Liver (tissue), 9 donors: ENCODE measurements around the gene MCTP2. TPM values are rescaled to one million over a fixed set of nuclear protein-coding genes. Genes with fewer than 3 reads are reported as not detected.

ENCODE experiments used
- DNase-seq: peaks from one replicate; pipeline ENCODE4 v3.0.0-alpha.2; 2017; ENCODE audit warnings: low spot score
- H3K27ac ChIP-seq, 2 donors: one replicate each; pipeline ENCODE4 v1.7.0; 2013; ENCODE audit warnings: inconsistent platforms in 2 of 2, low read length in 2 of 2, control low read depth in 1 of 2, low read depth in 1 of 2, mild to moderate bottlenecking in 1 of 2
- H3K27me3 ChIP-seq, 4 donors: one replicate each; pipeline versions ENCODE4 v1.6.1 to v1.7.0; 2013; ENCODE audit warnings: low read length in 3 of 4, inconsistent platforms in 1 of 4, mild to moderate bottlenecking in 1 of 4, moderate library complexity in 1 of 4; ENCODE audit not compliant: control insufficient read depth in 4 of 4, insufficient read depth in 4 of 4
- H3K36me3 ChIP-seq, 4 donors: one replicate each; pipeline versions ENCODE4 v1.6.1 to v1.7.0; 2013; ENCODE audit warnings: low read length in 3 of 4, mild to moderate bottlenecking in 3 of 4, low read depth in 1 of 4, moderate library complexity in 1 of 4; ENCODE audit not compliant: control insufficient read depth in 4 of 4, insufficient read depth in 3 of 4
- H3K4me1 ChIP-seq, 4 donors: one replicate each; pipeline versions ENCODE4 v1.6.1 to v1.7.0; 2013; ENCODE audit warnings: low read length in 3 of 4, mild to moderate bottlenecking in 3 of 4, moderate library complexity in 1 of 4; ENCODE audit not compliant: control insufficient read depth in 4 of 4, insufficient read depth in 4 of 4
- H3K4me3 ChIP-seq, 3 donors: one replicate each; pipeline versions ENCODE4 v1.6.1 to v1.7.0; 2013; ENCODE audit warnings: low read length in 3 of 3, control low read depth in 1 of 3, low read depth in 1 of 3, mild to moderate bottlenecking in 1 of 3
- H3K9ac ChIP-seq, 2 donors: one replicate each; pipeline ENCODE4 v1.7.0; 2013; ENCODE audit warnings: low read length in 2 of 2, mild to moderate bottlenecking in 2 of 2, moderate library complexity in 2 of 2, control low read depth in 1 of 2, low read depth in 1 of 2
- H3K9me3 ChIP-seq, 4 donors: one replicate each; pipeline versions ENCODE4 v1.6.1 to v1.7.0; 2013; ENCODE audit warnings: low read length in 3 of 4; ENCODE audit not compliant: control insufficient read depth in 4 of 4
- CTCF ChIP-seq: fragments of 150-350 bp; IDR thresholded peaks from 2 replicates; pipeline ENCODE4 v1.5.1; 2017; ENCODE audit warnings: improper control_type of control experiment, low read depth, low read length; ENCODE audit not compliant: missing input control
- EGR1 ChIP-seq, 2 donors: IDR thresholded peaks; 2 replicates each; pipeline ENCODE4 v1.6.1; 2016 to 2018; ENCODE audit warnings: antibody characterized with exemption in 2 of 2, low read depth in 2 of 2
- FOXA1 ChIP-seq: IDR thresholded peaks from 2 replicates; pipeline ENCODE4 v1.6.1; 2016; ENCODE audit warnings: antibody characterized with exemption
- FOXA2 ChIP-seq: IDR thresholded peaks from 2 replicates; pipeline ENCODE4 v1.6.1; 2016; ENCODE audit warnings: antibody characterized with exemption
- GABPA ChIP-seq, 2 donors: IDR thresholded peaks in 1 of 2; conservative IDR thresholded peaks in 1 of 2; 2 replicates each; pipeline ENCODE4 v1.6.1; 2016; ENCODE audit warnings: antibody characterized with exemption in 2 of 2, mild to moderate bottlenecking in 1 of 2, moderate library complexity in 1 of 2
- HNF4A ChIP-seq, 2 donors: conservative IDR thresholded peaks; 2 replicates each; pipeline ENCODE4 v1.6.1; 2016; ENCODE audit warnings: antibody characterized with exemption in 2 of 2, mild to moderate bottlenecking in 2 of 2
- JUND ChIP-seq, 2 donors: IDR thresholded peaks; 2 replicates each; pipeline ENCODE4 v1.6.1; 2016; ENCODE audit warnings: antibody characterized with exemption in 2 of 2
- MAX ChIP-seq: IDR thresholded peaks from 2 replicates; pipeline ENCODE4 v1.6.1; 2016; ENCODE audit warnings: antibody characterized with exemption
- NR2F2 ChIP-seq: IDR thresholded peaks from 2 replicates; pipeline ENCODE4 v1.6.1; 2016; ENCODE audit warnings: antibody characterized with exemption
- REST ChIP-seq: IDR thresholded peaks from 2 replicates; pipeline ENCODE4 v1.6.1; 2016; ENCODE audit warnings: antibody characterized with exemption, mild to moderate bottlenecking
- RXRA ChIP-seq, 2 donors: IDR thresholded peaks; 2 replicates each; pipeline ENCODE4 v1.6.1; 2017 to 2018; ENCODE audit warnings: antibody characterized with exemption in 2 of 2, mild to moderate bottlenecking in 1 of 2
- SP1 ChIP-seq: IDR thresholded peaks from 2 replicates; pipeline ENCODE4 v1.6.1; 2018; ENCODE audit warnings: antibody characterized with exemption, mild to moderate bottlenecking
- YY1 ChIP-seq: IDR thresholded peaks from 2 replicates; pipeline ENCODE4 v1.6.1; 2016; ENCODE audit warnings: antibody characterized with exemption, mild to moderate bottlenecking
- ZBTB33 ChIP-seq: IDR thresholded peaks from 2 replicates; pipeline ENCODE4 v1.6.1; 2016; ENCODE audit warnings: antibody characterized with exemption
- WGBS: extraction: QIAGEN DNeasy Blood & Tissue Kit; methylation state at CpG from one replicate; pipeline ENCODE4 v1.1.7; 2013; 5-methylcytosine and 5-hydroxymethylcytosine counted together
- polyA plus RNA-seq, 2 donors: library from polyadenylated mRNA; stranded (reverse) in 1 of 2; unstranded in 1 of 2; fragments of 200-250 nt in 1 of 2; fragments of >200 nt in 1 of 2; fragmentation: Nextera tagmentation in 1 of 2; extraction: Ambion mirVana in 1 of 2; gene quantifications; one replicate each; pipeline versions ENCODE4 v1.2.1 to v1.2.3, GENCODE V29; 2013 to 2015
- total RNA-seq, 2 donors: library from RNA; depleted of rRNA; stranded (reverse); fragments of >200 nt; gene quantifications; one replicate each; pipeline ENCODE4 v1.2.3, GENCODE V29; 2014
- donor health status: healthy.
- donor health status: healthy.
- donor health status: healthy.
- donor health status: healthy.
- donor health status: healthy.

Gene MCTP2
- total and polyA plus RNA-seq, 4 donors: 0.43 to 9.9 (median 3.5) TPM

GRCh38 chr15:94367726-94368535, 136.6 kb downstream of the MCTP2 start:
- Histone ChIP-seq H3K9me3 (no peaks in the 10 kb centered on the region), H3K36me3 (no peaks in the 10 kb centered on the region), H3K4me3 (no peak overlapping the region), H3K4me1 (no peaks in the 10 kb centered on the region), H3K27me3 (no peaks in the 10 kb centered on the region), H3K27ac (no peak overlapping the region), H3K9ac (no peak overlapping the region)
- WGBS: 62% methylated on average over 6 of the region's 6 CpGs
- TF ChIP-seq SP1 (no peak), YY1 (no peak), NR2F2 (no peak), GABPA (IDR thresholded peaks at IDR 0.05 in 1 of 2, conservative IDR thresholded peaks at IDR 0.05 in 1 of 2) (no peak), FOXA1 (no peak), REST (no peak), ZBTB33 (no peak), CTCF (no peak), FOXA2 (no peak), MAX (no peak)
- DNase-seq: no peak

- Histone ChIP-seq H3K9me3 (no peaks in the 10 kb centered on the region), H3K9ac (no peak overlapping the region), H3K27me3 (no peaks in the 10 kb centered on the region), H3K4me1 (no peaks in the 10 kb centered on the region), H3K27ac (no peak overlapping the region), H3K4me3 (no peak overlapping the region), H3K36me3 (no peaks in the 10 kb centered on the region)
- TF ChIP-seq ZBTB33 (no peak), EGR1 (IDR thresholded peaks at IDR 0.05; ENCODE audit: low read depth in 2 of 2) (no peak), JUND (IDR thresholded peaks at IDR 0.05) (no peak), RXRA (IDR thresholded peaks at IDR 0.05) (no peak), HNF4A (conservative IDR thresholded peaks at IDR 0.05) (no peak)
- no peak for DNase-seq
- 77% methylated on average over 10 of the region's 10 CpGs for WGBS
Observed at GRCh38 chr15:94370206-94370935, 139.0 kb downstream of the MCTP2 start.
